Stimulated activated CD8-positive, alpha-beta memory T cell treated with anti-CD3 and anti-CD28 coated beads, Interleukin-12 subunit alpha, Interleukin-12 subunit beta, amount 100 ng/mL, for 24 hours (primary cell): ENCODE results near the gene OR5K4.
"Not testable (repeated sequence)": the region's sequence is repeated elsewhere in the genome, so short reads cannot be mapped to it uniquely, and the experiment has no call there.

Source experiments
- DNase-seq: peaks from one replicate; pipeline ENCODE4 v3.0.0-alpha.2; 2020; ENCODE audit errors: extremely low read depth

The OR5K4 gene

GRCh38 chr3:98371186-98371585 is 17.5 kb downstream of the OR5K4 start:
- no peak for DNase-seq

GRCh38 chr3:98371853-98372252 is 18.2 kb downstream of the OR5K4 start:
- no peak for DNase-seq

DNA sequence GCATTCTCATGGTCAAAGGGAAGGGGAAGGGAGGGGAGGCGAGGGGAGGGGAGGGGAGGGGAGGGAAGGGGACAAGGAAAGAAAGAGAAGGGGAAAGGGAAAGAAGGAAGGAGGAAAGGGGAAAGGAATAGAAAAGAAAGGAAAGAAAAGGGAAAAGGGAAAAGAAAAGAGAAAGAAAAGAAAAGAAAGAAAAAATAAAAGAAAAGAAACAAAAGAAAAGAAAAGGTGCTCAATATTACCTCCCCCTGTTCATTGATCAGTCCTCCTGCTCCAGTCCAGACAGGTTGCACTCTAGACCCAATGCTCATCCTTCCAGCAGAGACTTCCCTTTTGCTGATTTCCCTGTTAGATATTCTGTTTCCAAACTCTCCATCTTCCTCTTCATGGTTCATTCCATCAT is 18.8 kb downstream of the OR5K4 start:
- DNase-seq: no peak

DNA sequence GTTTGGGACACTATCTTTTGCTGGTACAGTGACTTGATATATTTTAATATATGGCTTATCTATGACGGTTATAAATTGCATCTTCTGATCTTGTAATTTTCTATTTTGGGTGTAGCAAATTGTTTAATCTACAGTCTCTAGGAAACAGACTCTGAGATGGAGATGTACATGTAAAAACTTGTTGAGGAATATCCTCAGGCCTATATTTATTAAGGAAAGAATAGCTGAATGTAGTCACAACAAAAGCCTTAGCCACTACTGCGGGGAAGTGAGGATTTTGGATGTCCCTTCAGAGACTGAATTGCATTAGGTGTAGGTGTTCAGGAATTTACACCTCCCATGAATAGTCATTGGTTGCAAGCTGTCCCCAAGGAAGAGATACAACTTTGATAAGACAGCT is 23.0 kb downstream of the OR5K4 start:
- no peak for DNase-seq

- DNase-seq: no peak
Observed at GRCh38 chr3:98388147-98388546, 34.5 kb downstream of the OR5K4 start.

DNA sequence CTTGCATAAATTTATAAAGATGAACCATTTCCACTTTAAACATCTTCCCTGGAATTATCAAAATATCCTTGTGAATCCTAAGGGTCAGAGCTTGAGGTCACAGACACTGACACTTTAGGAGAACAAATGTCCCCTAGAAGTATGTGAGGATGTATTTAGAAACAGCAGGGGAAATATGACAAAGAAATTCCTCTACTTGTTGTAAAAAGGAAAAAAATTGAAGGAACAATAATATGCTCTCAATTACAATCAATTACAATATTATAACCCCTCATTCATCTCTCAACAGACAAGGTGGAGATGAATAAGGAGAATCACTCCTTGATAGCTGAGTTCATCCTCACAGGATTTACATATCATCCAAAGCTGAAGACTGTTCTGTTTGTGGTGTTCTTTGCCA is 36.7 kb downstream of the OR5K4 start, which contains the start of gene OR5K3:
OR5K3 (plus strand) TSS at position 301 of the 400 bp plus-strand sequence; CDS start at position 301, 0 bp downstream.
- no peak for DNase-seq

DNA sequence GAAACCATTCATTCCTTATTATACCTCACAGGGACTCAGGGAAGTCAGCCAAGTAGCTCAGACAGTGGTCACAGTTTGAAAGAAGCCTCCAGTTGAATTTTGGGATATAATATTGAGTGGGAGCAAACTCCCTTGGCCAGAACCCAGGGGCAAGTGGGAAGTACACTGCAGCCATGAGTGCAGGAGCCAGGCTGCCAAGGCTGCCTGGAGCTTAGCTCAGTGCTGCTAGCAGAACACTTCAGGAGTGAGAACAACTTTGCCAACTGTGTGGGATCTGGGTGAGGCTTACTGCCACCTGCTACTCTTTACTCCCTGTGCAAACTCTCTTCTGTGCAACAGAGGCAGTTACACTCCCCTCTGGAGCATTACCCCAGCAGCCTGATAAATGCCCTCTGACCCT is 41.4 kb downstream of the OR5K4 start:
- DNase-seq: no peak

DNA sequence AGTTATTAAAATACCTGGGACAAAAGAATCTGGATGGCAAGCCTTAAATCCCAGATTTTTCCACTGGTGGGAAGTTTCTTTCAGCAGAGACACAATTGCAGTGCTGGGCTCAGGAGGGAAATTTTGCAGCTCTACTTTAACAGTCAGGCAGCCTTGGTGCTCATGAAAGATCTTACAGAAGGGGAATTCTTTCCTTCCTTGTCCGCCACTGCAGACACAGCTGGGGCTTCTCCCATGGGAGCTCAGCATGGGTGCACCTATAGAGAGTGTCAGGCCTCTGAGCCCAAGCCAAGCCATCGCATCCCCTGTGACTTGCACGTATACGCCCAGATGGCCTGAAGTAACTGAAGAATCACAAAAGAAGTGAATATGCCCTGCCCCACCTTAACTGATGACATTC is 42.8 kb downstream of the OR5K4 start:
- not testable (repeated sequence) for DNase-seq

DNA sequence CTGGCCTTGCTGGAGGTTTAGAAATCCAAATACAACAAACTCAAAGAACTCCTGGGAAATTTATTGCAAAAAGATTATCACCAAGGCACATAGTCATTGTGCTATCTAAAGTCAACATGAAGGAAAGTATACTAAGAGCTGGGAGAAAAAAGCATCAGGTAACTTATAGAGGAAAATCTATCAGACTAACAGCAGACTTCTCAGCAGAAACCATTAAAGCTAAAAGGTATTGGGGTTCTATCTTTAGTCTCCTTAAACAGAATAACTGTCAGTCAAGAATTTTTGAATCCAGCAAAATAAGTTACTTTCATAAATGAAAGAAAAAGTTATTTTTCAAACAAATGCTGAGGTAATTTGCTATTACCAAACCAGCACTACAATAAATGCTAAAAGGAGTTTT is 44.9 kb downstream of the OR5K4 start:
- no peak for DNase-seq

DNA sequence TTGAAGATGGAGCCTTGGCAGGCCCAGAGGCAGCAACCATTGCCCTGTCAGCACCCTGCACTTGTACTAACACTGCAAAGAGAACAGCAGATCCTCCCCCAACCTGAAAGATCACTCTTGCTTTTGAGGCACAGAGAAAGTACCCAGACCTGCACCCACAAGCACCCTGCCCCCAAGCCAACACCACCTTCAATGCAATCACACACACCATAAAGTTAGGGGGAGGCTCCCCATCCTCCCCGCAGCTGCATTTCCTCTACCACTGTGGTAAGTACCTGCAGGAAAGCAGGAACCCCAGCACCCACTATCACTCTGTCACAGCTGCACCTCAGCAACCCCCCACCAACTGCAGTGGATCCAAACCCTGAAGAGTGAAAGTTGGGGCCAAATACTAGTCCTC is 48.9 kb downstream of the OR5K4 start:
- DNase-seq: no peak

DNA sequence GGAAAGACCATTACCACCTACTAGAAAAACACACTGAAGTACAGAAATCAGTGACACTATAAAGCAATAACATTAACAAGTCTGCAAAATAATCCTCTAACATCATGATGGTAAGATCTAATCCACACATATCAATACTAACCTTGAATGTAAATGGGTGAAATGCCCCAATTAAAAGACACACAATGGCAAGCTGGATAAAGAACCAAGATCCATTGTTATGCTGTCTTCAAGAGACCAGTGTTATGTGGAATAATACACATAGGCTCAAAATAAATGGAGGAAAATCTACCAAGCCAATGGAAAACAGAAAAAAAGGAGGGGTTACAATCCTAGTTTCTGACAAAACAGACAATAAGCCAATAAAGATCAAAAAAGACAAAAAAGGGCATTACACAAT is 50.4 kb downstream of the OR5K4 start:
- DNase-seq: no peak
